Body of pancreas (tissue), 4 donors: ENCODE results near the gene RASA2.

Experiments used
- POLR2A ChIP-seq, 3 donors: fragments of 450-650 bp; IDR thresholded peaks; one replicate each; pipeline ENCODE4 v1.6.1; 2016; ENCODE audit warnings: antibody characterized with exemption in 3 of 3, mild to moderate bottlenecking in 2 of 3
- TF ChIP-seq, protein P1 (sequence below), 7 experiments: fragments of 450-650 bp in 4 of 7; fragments of 200-600 bp in 3 of 7; sonication (generic) in 3 of 7; IDR thresholded peaks; one replicate each; pipeline ENCODE4 v1.5.1; 2016 to 2019; ENCODE audit warnings: antibody characterized with exemption in 7 of 7

DNA sequence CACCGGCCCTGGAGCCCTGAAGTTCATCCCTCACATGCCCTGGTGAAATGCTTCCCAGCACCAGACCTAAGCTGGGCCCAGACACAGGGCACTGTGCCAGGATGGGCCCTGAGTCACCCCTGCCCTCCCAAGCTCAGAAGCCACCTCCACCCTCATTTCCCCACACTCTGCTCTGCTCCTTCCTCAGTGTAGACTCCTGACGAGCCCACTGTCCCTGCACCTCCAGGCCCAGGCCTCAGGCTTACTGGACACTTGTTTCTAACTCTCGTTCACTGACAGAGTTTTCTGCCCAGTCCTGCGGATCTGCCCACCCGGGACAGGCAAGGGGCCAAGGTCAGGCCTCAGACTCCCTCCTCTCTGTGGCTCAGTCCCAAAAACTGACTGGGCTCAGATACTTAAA, 138.7 kb downstream of the RASA2 start:
- TF ChIP-seq, protein P1, sequence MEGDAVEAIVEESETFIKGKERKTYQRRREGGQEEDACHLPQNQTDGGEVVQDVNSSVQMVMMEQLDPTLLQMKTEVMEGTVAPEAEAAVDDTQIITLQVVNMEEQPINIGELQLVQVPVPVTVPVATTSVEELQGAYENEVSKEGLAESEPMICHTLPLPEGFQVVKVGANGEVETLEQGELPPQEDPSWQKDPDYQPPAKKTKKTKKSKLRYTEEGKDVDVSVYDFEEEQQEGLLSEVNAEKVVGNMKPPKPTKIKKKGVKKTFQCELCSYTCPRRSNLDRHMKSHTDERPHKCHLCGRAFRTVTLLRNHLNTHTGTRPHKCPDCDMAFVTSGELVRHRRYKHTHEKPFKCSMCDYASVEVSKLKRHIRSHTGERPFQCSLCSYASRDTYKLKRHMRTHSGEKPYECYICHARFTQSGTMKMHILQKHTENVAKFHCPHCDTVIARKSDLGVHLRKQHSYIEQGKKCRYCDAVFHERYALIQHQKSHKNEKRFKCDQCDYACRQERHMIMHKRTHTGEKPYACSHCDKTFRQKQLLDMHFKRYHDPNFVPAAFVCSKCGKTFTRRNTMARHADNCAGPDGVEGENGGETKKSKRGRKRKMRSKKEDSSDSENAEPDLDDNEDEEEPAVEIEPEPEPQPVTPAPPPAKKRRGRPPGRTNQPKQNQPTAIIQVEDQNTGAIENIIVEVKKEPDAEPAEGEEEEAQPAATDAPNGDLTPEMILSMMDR (IDR thresholded peaks at IDR 0.05): no peak
- TF ChIP-seq POLR2A (IDR thresholded peaks at IDR 0.05): no peak
